IPS-20b (cell line): ENCODE measurements around the gene NPM1.

Experiments used
- H3K27ac ChIP-seq: one replicate; pipeline ENCODE4 v1.5.1; 2013; ENCODE audit warnings: low read length
- H3K27me3 ChIP-seq: 2 replicates; pipeline ENCODE4 v1.6.1; 2013; ENCODE audit warnings: mild to moderate bottlenecking, low read length, inconsistent platforms; ENCODE audit not compliant: insufficient read depth
- H3K36me3 ChIP-seq: 2 replicates; pipeline ENCODE4 v1.6.1; 2013; ENCODE audit warnings: low read depth, mild to moderate bottlenecking, inconsistent platforms, low read length, moderate library complexity; ENCODE audit not compliant: insufficient read depth
- H3K4me1 ChIP-seq: 2 replicates; pipeline ENCODE4 v1.6.1; 2013; ENCODE audit warnings: mild to moderate bottlenecking, control low read depth, inconsistent platforms, low read length, moderate library complexity; ENCODE audit not compliant: insufficient read depth
- H3K4me3 ChIP-seq: 2 replicates; pipeline ENCODE4 v1.5.1; 2013; ENCODE audit warnings: mild to moderate bottlenecking, low read length, inconsistent platforms
- H3K9ac ChIP-seq: 2 replicates; pipeline ENCODE4 v1.6.1; 2013; ENCODE audit warnings: low read depth, mild to moderate bottlenecking, inconsistent platforms, low read length, moderate library complexity
- H3K9me3 ChIP-seq: 2 replicates; pipeline ENCODE4 v1.6.1; 2013; ENCODE audit warnings: mild to moderate bottlenecking, low read depth, low read length, inconsistent platforms; ENCODE audit not compliant: insufficient read depth

The NPM1 gene

DNA sequence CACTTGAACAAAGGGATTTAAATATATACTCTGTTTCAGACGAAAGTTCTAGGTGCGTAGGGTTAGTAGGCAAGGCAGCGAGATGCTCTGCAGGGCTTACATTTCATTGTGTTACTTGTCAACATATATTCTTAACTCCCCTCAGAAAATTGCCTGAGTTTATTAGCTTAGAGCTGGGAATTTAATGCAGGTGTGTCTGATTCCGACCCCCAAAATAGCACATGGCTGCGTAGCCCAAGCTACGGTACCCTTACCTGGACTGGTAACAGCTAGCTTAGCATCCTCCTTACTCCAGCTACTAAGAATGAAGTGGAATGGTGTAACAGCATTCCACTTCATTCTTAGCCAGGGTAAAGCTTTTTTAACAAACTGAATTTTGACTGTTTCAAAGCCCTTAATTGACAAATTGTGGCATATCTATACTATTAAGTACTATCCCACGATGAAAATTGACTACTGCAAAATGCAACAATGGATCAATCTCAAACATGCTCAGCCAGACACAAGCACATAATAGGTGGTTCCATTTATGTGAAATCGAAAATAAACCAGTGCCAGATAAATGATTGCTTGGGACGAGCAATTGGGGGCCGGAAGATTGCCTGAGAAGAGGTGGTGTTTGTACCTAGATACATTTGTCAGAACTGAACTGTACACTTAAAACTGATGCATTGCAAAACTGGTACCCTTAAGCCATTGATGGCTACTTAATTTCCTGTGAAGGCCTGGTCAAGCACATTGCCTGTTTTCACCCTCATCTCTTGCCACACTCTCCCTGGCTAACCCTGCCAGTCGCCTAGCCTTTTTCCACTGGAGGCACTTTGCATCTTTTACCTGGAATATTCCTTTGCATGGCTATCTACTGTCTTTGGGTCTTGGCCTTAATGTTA lies 28.8 kb downstream of the NPM1 start:
- H3K27me3 ChIP-seq = peaks cover 26% of the 10 kb centered on the region

DNA sequence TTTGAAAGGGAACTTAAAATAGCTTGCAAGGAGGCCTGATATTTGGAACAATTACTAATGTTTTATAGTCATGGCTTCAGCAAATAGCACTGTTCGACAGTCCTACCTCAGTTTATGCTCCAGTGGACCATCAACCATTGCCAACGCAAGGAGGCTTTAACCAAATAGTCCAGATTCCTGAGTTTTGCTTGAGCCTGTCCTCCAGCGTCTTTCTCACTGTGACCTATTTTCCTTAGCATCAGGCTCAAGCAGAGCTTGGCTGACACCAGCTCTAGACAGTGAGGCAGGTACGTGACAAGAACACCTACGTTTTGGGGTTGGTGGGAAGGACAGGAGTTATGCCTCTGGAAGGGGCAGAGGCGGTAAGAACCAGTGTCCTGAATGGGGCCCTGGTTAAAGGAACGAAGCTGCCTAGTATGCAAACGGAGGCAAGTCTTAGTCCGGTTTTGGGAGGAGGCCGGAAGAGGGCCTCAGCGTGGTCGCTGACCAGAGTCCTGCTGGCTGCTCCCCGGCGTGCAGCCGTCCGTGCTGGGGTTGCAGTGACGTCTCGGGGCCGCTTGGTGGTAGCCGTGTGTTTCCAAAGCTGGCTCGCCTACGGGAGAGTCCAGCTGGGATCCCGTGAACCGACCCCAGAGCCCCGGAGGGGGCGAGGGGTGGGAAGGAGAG lies 30.8 kb downstream of the NPM1 start:
- no peak overlapping the region for H3K27ac ChIP-seq
- no peaks in the 10 kb centered on the region for H3K9me3 ChIP-seq
- H3K9ac ChIP-seq = no peak overlapping the region
- H3K4me1 ChIP-seq = peaks cover 4% of the 10 kb centered on the region
- H3K36me3 ChIP-seq = peaks cover 4% of the 10 kb centered on the region
- peak overlapping the region; percentile 71 for H3K4me3 ChIP-seq
- peaks cover 45% of the 10 kb centered on the region for H3K27me3 ChIP-seq

More for the DNA sequence above, 28.8 kb downstream of the NPM1 start:
- H3K36me3 ChIP-seq = peaks cover 24% of the 10 kb centered on the region
- no peak overlapping the region for H3K9ac ChIP-seq
- H3K4me3 ChIP-seq = no peak overlapping the region
- H3K9me3 ChIP-seq = no peaks in the 10 kb centered on the region
- H3K4me1 ChIP-seq = peaks cover 3% of the 10 kb centered on the region
- no peak overlapping the region for H3K27ac ChIP-seq

GRCh38 chr5:171418982-171419687 lies 31.5 kb downstream of the NPM1 start, which contains the start of gene FGF18:
Gene FGF18, plus strand, starts transcription at chr5:171419647. Its CDS starts 553 bp downstream, at chr5:171420200.
- H3K36me3 ChIP-seq = no peaks in the 10 kb centered on the region
- no peak within 1 kb of the TSS for H3K9ac ChIP-seq
- H3K4me3 ChIP-seq = peak within 1 kb of the TSS; percentile 71
- no peak within 1 kb of the TSS for H3K27ac ChIP-seq
- no peaks in the 10 kb centered on the region for H3K9me3 ChIP-seq
- H3K27me3 ChIP-seq = peaks cover 45% of the 10 kb centered on the region
- peaks cover 4% of the 10 kb centered on the region for H3K4me1 ChIP-seq

GRCh38 chr5:171419688-171420430 lies 32.2 kb downstream of the NPM1 start:
- H3K36me3 ChIP-seq = no peaks in the 10 kb centered on the region
- peaks cover 5% of the 10 kb centered on the region for H3K4me1 ChIP-seq
- no peaks in the 10 kb centered on the region for H3K9me3 ChIP-seq
- no peak overlapping the region for H3K9ac ChIP-seq
- peak overlapping the region; percentile 71 for H3K4me3 ChIP-seq
- H3K27me3 ChIP-seq = peaks cover 45% of the 10 kb centered on the region
- H3K27ac ChIP-seq = no peak overlapping the region

- peak overlapping the region; percentile 53; the same call in 1 of the 2 replicates for H3K9ac ChIP-seq
- H3K4me3 ChIP-seq = peak overlapping the region; percentile 68
- H3K36me3 ChIP-seq = no peaks in the 10 kb centered on the region
- H3K27me3 ChIP-seq = peaks cover 45% of the 10 kb centered on the region
- no peak overlapping the region for H3K27ac ChIP-seq
- peaks cover 7% of the 10 kb centered on the region for H3K4me1 ChIP-seq
- no peaks in the 10 kb centered on the region for H3K9me3 ChIP-seq
These were observed 33.0 kb downstream of the NPM1 start for GRCh38 chr5:171420431-171421241.

DNA sequence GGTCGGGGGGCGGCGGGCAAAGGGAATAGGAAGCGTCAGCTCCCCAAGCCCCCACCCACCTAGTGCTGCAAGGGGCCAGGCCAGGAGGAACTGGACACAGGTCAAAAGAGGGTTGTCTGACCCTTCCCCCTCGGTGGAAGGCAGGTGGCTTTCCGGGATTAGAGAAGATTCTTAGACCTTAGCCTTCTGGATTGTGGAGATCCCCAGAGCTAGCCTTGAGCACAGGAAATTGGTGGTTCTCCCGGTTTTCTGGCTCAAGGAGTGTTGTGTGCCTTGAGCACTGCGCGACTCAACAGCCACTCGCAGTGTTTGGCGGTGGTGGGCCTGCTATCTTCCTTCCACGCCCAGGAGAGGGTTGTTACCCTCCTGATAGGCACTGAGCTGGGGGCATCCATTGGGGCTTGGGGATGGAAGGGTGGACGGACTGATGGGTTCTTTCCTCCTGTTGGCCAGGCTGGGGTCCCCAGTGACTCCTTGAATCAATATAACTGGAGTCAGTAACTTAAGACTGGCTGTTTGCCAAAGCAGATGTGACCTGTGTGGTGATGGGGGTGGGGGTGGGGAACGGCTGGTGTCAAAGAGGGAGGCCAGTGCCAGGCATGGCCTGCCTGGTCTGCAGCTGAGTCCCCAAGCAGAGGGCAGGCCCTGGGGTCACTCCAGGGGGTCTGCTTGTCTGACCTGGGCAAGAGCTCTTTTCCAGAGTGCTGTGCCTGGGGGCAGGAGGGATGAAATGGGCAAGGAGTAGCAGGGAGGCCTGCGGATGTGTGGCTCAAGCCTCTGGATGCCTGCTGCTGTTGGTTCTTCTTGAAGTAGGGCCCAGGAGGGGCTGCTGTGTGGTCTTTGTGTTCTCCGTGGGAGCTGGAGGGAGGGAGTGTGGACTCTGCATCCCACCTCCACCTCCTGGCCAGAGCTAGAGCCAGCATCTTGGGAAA lies 33.9 kb downstream of the NPM1 start:
- Histone ChIP-seq H3K4me3 (peak overlapping the region; percentile 68; the same call in 1 of the 2 replicates), H3K9ac (no peak overlapping the region)

GRCh38 chr5:171422495-171422894 lies 34.8 kb downstream of the NPM1 start:
- Histone ChIP-seq H3K9ac (no peak overlapping the region), H3K27ac (no peak overlapping the region), H3K4me3 (no peak overlapping the region), H3K9me3 (no peaks in the 10 kb centered on the region), H3K27me3 (peaks cover 45% of the 10 kb centered on the region), H3K4me1 (peaks cover 7% of the 10 kb centered on the region), H3K36me3 (no peaks in the 10 kb centered on the region)

More for the DNA sequence above, 33.9 kb downstream of the NPM1 start:
- peaks cover 45% of the 10 kb centered on the region for H3K27me3 ChIP-seq
- no peaks in the 10 kb centered on the region for H3K9me3 ChIP-seq
- no peak overlapping the region for H3K27ac ChIP-seq
- no peaks in the 10 kb centered on the region for H3K36me3 ChIP-seq
- H3K4me1 ChIP-seq = peaks cover 7% of the 10 kb centered on the region

- Histone ChIP-seq H3K4me1 (peaks cover 7% of the 10 kb centered on the region), H3K36me3 (no peaks in the 10 kb centered on the region), H3K27ac (no peak overlapping the region), H3K9me3 (no peaks in the 10 kb centered on the region), H3K4me3 (no peak overlapping the region), H3K27me3 (peaks cover 45% of the 10 kb centered on the region), H3K9ac (no peak overlapping the region)
These were observed 35.4 kb downstream of the NPM1 start for GRCh38 chr5:171422902-171423663.

- H3K27me3 ChIP-seq = peaks cover 35% of the 10 kb centered on the region
These were observed 37.1 kb downstream of the NPM1 start for GRCh38 chr5:171424726-171425125.

More at GRCh38 chr5:171424726-171425125, 37.1 kb downstream of the NPM1 start:
- no peaks in the 10 kb centered on the region for H3K9me3 ChIP-seq
- no peak overlapping the region for H3K4me3 ChIP-seq
- no peaks in the 10 kb centered on the region for H3K36me3 ChIP-seq
- H3K4me1 ChIP-seq = peaks cover 7% of the 10 kb centered on the region
- H3K9ac ChIP-seq = no peak overlapping the region
- H3K27ac ChIP-seq = no peak overlapping the region
